ENCODE results near the gene AGPAT1. TPM values are rescaled to one million over a fixed set of nuclear protein-coding genes. Genes with fewer than 3 reads are reported as not detected.

AGPAT1 gene
- total and polyA plus RNA-seq, 2 of the 13 experiments (the other 11 are each of a cell fraction or from before 2014, with no cell fraction given), result 51.3 to 139 TPM

DNA sequence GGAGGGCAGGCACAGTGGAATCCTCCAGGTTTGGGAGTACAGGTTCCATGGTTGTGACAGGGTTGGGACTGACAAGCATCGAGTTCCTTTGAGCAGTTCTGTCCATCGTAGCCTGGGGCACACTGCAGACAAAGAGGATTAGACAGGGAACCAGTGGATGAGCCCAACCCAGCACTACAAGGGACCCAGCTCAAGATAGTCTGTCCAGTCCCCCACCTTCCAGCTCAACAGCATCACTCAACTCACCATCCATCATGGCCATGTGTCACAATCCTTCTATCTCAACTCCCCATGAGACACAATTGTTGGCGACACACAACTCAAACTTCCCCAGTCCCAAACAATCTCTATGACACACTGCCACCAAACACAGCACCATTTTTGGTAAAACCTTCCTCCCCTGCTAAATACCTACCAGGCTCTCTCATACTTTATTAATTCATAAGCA is 28.4 kb upstream of the AGPAT1 start (continued):
- TF ChIP-seq, protein P1, sequence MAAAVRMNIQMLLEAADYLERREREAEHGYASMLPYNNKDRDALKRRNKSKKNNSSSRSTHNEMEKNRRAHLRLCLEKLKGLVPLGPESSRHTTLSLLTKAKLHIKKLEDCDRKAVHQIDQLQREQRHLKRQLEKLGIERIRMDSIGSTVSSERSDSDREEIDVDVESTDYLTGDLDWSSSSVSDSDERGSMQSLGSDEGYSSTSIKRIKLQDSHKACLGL (CRISPR knock-in tag; IDR thresholded peaks at IDR 0.05), result 0 out of 2 replicates have a peak, but pooled peaks have one; percentile 25
- TF ChIP-seq, protein P2, sequence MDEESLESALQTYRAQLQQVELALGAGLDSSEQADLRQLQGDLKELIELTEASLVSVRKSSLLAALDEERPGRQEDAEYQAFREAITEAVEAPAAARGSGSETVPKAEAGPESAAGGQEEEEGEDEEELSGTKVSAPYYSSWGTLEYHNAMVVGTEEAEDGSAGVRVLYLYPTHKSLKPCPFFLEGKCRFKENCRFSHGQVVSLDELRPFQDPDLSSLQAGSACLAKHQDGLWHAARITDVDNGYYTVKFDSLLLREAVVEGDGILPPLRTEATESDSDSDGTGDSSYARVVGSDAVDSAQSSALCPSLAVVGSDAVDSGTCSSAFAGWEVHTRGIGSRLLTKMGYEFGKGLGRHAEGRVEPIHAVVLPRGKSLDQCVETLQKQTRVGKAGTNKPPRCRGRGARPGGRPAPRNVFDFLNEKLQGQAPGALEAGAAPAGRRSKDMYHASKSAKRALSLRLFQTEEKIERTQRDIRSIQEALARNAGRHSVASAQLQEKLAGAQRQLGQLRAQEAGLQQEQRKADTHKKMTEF (CRISPR knock-in tag; IDR thresholded peaks at IDR 0.05), result no peak
- TF ChIP-seq HOXA3 (CRISPR knock-in tag; IDR thresholded peaks at IDR 0.05), result no peak

DNA sequence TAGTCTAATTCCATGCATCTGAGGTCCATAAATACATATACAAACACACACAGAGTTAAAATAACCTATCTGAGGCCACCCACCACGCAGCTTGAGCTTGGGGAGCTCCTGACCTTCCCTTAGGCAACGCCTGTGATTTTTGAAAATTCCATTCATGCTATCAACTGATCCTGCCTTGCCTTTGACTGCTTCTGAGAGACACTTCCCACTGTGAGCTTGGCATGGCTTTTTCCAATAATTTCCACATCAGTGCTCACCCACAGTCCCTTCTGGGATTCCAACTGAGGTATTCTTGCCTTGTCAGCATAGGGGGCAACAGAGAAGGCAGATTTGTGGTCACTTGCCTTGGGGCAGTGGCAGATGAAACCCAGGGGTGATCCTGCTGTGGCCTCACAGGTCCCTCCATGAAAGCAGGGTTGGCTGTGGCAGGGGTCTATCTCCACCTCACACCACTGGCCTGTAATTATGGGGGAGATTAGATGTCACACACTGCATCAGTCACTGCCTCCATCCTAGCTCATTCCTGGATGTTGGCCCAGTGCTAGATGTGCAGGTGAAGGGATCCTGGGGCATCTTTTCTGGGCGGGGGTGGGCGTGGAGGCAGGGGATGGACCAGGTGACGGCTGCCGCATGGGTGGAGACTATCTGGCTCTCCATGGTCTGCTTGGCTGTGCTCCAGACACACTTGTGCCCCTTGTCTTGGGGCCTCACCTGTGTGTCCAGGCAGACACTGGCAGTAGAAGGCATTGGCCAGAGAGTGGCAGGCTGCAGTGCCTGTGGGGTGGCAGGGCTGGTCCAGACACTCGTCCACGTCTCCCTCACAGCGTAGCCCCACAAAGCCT is 27.8 kb upstream of the AGPAT1 start:
- no peaks in the 10 kb centered on the region for H3K36me3 ChIP-seq (replicated peaks in 1 of 2; ENCODE audit: control insufficient read depth in 1 of 2, insufficient read depth in 2 of 2, low read length in 2 of 2)
- H3K9me3 ChIP-seq (ENCODE audit: low read length), result no peaks in the 10 kb centered on the region
- no peak overlapping the region for H3K27ac ChIP-seq (ENCODE audit: extremely low read length, insufficient read depth, low read length)
- no peak overlapping the region for H3K4me2 ChIP-seq (ENCODE audit: low read depth, low read length)
- FAIRE-seq, result no peak
- H3K27me3 ChIP-seq (ENCODE audit: control insufficient read depth in 1 of 2, insufficient read depth in 2 of 2, low read length in 2 of 2), result peaks cover 4 to 29% of the 10 kb centered on the region in 2 experiments; a peak in 4 of 5 replicates
- ChIA-PET POLR2A (no interaction called here), CTCF (ENCODE audit: low intra/inter-chr PET ratio, low total read pairs) (no interaction called here)
- in situ Hi-C loops (cut with HindIII; ENCODE audit: extremely low pct_ligation_motif_present, low pct_unique_long_range_greater_than_20kb), result no loop called here
- 16% methylated on average over 6 of the region's 9 CpGs for WGBS (ENCODE audit: low lambda C conversion rate)
- no peak overlapping the region for H3K9ac ChIP-seq (ENCODE audit: insufficient read depth, low read depth, low read length)
- ATAC-seq, result no peak
- H3K4me3 ChIP-seq (replicated peaks in 1 of 3; ENCODE audit: insufficient read depth in 1 of 3, low read depth in 2 of 3, low read length in 3 of 3), result no peak overlapping the region
- peaks cover 13% of the 10 kb centered on the region for H3K4me1 ChIP-seq (ENCODE audit: insufficient read depth, low read length)
- no peak for DNase-seq (ENCODE audit: low spot score)
- intact Hi-C loops (cut with micrococcal nuclease; ENCODE audit: unreplicated experiment), result no loop called here
- no TSS peak for BruUV-seq (replicated peaks)
- H2AFZ ChIP-seq (ENCODE audit: low read length), result no peak overlapping the region
- peak; percentile 21 to 55; a peak in 2 of 4 replicates for TF ChIP-seq MAFK (conservative IDR thresholded peaks at IDR 0.05 in 1 of 2, IDR thresholded peaks at IDR 0.05 in 1 of 2; ENCODE audit: low read length in 2 of 2)
- TF ChIP-seq GFI1 (CRISPR knock-in tag; IDR thresholded peaks at IDR 0.05; ENCODE audit: borderline replicate concordance), result no peak
- no peaks in the 10 kb centered on the region for H3K79me2 ChIP-seq (ENCODE audit: insufficient read depth, low read length)
- H4K20me1 ChIP-seq (ENCODE audit: insufficient read depth, low read length), result no peaks in the 10 kb centered on the region
